Stimulated activated CD8-positive, alpha-beta memory T cell treated with anti-CD3 and anti-CD28 coated beads, Interleukin-7, amount 100 ng/mL, for 4 hours (primary cell): ENCODE data around the gene C10orf71.

Experiments used
- DNase-seq, 2 donors: peaks; one replicate each; pipeline ENCODE4 v3.0.0-alpha.2; 2020; ENCODE audit warnings: low read depth in 2 of 2

C10orf71 gene

GRCh38 chr10:49290607-49291006 lies 8.4 kb upstream of the C10orf71 start:
- no peak for DNase-seq

GRCh38 chr10:49292565-49293207 lies 6.3 kb upstream of the C10orf71 start:
- DNase-seq, result no peak

- DNase-seq, result no peak
These were observed 5.8 kb upstream of the C10orf71 start for GRCh38 chr10:49293208-49293603.

GRCh38 chr10:49294731-49295130 lies 4.2 kb upstream of the C10orf71 start:
- DNase-seq, result no peak

- DNase-seq, result no peak
These were observed 3.7 kb upstream of the C10orf71 start for GRCh38 chr10:49295297-49295696.

- no peak for DNase-seq
These were observed 2.6 kb upstream of the C10orf71 start for GRCh38 chr10:49296382-49296781.

- DNase-seq, result no peak
These were observed 2.1 kb upstream of the C10orf71 start for GRCh38 chr10:49296836-49297235.

GRCh38 chr10:49297818-49298670 lies 926 bp upstream of the C10orf71 start:
- DNase-seq, result no peak

- DNase-seq, result no peak
These were observed 343 bp upstream of the C10orf71 start for GRCh38 chr10:49298671-49298982.

- no peak for DNase-seq
These were observed 808 bp downstream of the C10orf71 start for GRCh38 chr10:49299816-49300139.

GRCh38 chr10:49300140-49300974 lies 1.4 kb downstream of the C10orf71 start:
- no peak for DNase-seq

GRCh38 chr10:49301302-49301701 lies 2.3 kb downstream of the C10orf71 start:
- DNase-seq, result no peak

- DNase-seq, result no peak
These were observed 3.1 kb downstream of the C10orf71 start for GRCh38 chr10:49302088-49302487.

- no peak for DNase-seq
These were observed 4.7 kb downstream of the C10orf71 start for GRCh38 chr10:49303711-49304110.

- no peak for DNase-seq
These were observed 5.2 kb downstream of the C10orf71 start for GRCh38 chr10:49304137-49304536.

- DNase-seq, result no peak
These were observed 9.0 kb downstream of the C10orf71 start for GRCh38 chr10:49307921-49308320.

- DNase-seq, result no peak
These were observed 9.9 kb downstream of the C10orf71 start for GRCh38 chr10:49308881-49309280.

GRCh38 chr10:49309691-49310411 lies 10.9 kb downstream of the C10orf71 start:
- peak; percentile 2 to 20 for DNase-seq

- peak in 1 of 2 donors; percentile 9 for DNase-seq
These were observed 11.5 kb downstream of the C10orf71 start for GRCh38 chr10:49310460-49310859.

GRCh38 chr10:49310901-49311554 lies 12.1 kb downstream of the C10orf71 start:
- DNase-seq, result no peak

GRCh38 chr10:49311555-49312236 lies 12.7 kb downstream of the C10orf71 start:
- no peak for DNase-seq
